Measurements from ENCODE around the gene PHLDB2. TPM values are rescaled to one million over a fixed set of nuclear protein-coding genes. Genes with fewer than 3 reads are reported as not detected.
"Not testable (repeated sequence)": the region's sequence is repeated elsewhere in the genome, so short reads cannot be mapped to it uniquely, and the experiment has no call there.

The PHLDB2 gene
- total RNA-seq, 1 experiment from 2014 or later, result 13.2 TPM

GRCh38 chr3:111813979-111814378, 45.1 kb upstream of the PHLDB2 start:
- peaks cover 13 to 22% of the 10 kb centered on the region in 2 experiments for H3K9me3 Mint-ChIP-seq
- no peak overlapping the region for H2BK20ac ChIP-seq (ENCODE audit: low read depth, low read length, poor library complexity, severe bottlenecking)
- no peak overlapping the region for H2BK5ac ChIP-seq (ENCODE audit: insufficient read length, low read length)
- H3T11ph ChIP-seq (ENCODE audit: low read length), result no peak overlapping the region
- no peak overlapping the region for H4K91ac ChIP-seq (ENCODE audit: insufficient read length, low read depth, low read length)
- H3K9ac ChIP-seq (ENCODE audit: extremely low read depth, insufficient read length, low read length), result no peak overlapping the region
- H3K56ac ChIP-seq (ENCODE audit: insufficient read length, low read depth, low read length), result no peak overlapping the region
- no peak for DNase-seq
- H4K20me1 ChIP-seq (ENCODE audit: control insufficient read depth, insufficient read depth, insufficient read length), result no peaks in the 10 kb centered on the region
- no peak overlapping the region for H3K27ac Mint-ChIP-seq
- H3K4me1 ChIP-seq (ENCODE audit: insufficient read depth, low read length), result no peaks in the 10 kb centered on the region
- no peak overlapping the region for H2BK120ac ChIP-seq (ENCODE audit: low read depth, low read length, poor library complexity, severe bottlenecking)
- H3K36me3 Mint-ChIP-seq (ENCODE audit: insufficient read depth in 1 of 3, low read depth in 3 of 3), result peaks cover 6 to 20% (median 9%) of the 10 kb centered on the region in 3 experiments
- no peak overlapping the region for H2AFZ ChIP-seq (ENCODE audit: low read length)
- no peaks in the 10 kb centered on the region for H3K23me2 ChIP-seq (ENCODE audit: insufficient read length, low read depth, low read length, poor library complexity, severe bottlenecking)
- WGBS (ENCODE audit: extremely low coverage, insufficient read length, low lambda C conversion rate), result no CpG with 5 or more reads among the region's 1 CpG
- no peaks in the 10 kb centered on the region for H3K9me3 ChIP-seq (ENCODE audit: control insufficient read depth, low read depth, low read length)
- H3K4ac ChIP-seq (ENCODE audit: low read depth, low read length), result no peak overlapping the region
- no peak overlapping the region for H3K4me3 Mint-ChIP-seq
- no peak overlapping the region for H3K23ac ChIP-seq (ENCODE audit: insufficient read length, low read depth, low read length)
- no peak overlapping the region for H3K18ac ChIP-seq (ENCODE audit: insufficient read length, low read depth, low read length)
- no peaks in the 10 kb centered on the region for H3K79me1 ChIP-seq (ENCODE audit: insufficient read depth, low read depth, low read length, poor library complexity, severe bottlenecking)
- H2BK15ac ChIP-seq (ENCODE audit: low read depth, low read length), result no peak overlapping the region
- no peak overlapping the region for H2BK12ac ChIP-seq (ENCODE audit: insufficient read length, low read depth, low read length)
- TF ChIP-seq CTCF (conservative IDR thresholded peaks at IDR 0.05), result no peak
- no peak overlapping the region for H3K4me2 ChIP-seq (ENCODE audit: insufficient read depth, insufficient read length, low read length)
- H3K27me3 Mint-ChIP-seq (ENCODE audit: low read depth), result no peaks in the 10 kb centered on the region
- no peaks in the 10 kb centered on the region for H3K27me3 ChIP-seq (ENCODE audit: insufficient read depth, low read length)
- H3K79me2 ChIP-seq (ENCODE audit: insufficient read depth, low read length), result no peaks in the 10 kb centered on the region
- H3K4me1 Mint-ChIP-seq, result no peaks in the 10 kb centered on the region
- no peak overlapping the region for H2AK5ac ChIP-seq (ENCODE audit: insufficient read length, low read length)
- H4K8ac ChIP-seq (replicated peaks; ENCODE audit: insufficient read length, low read depth, low read length), result no peak overlapping the region
- no peak overlapping the region for H3K27ac ChIP-seq (ENCODE audit: insufficient read length, low read depth, low read length)
- no peak overlapping the region for H4K5ac ChIP-seq (ENCODE audit: insufficient read length, low read depth, low read length)
- no peak overlapping the region for H3K14ac ChIP-seq (ENCODE audit: insufficient read depth, low read length)

- not testable (repeated sequence) for DNase-seq; H3K79me2 ChIP-seq (ENCODE audit: insufficient read depth, low read length); H3K14ac ChIP-seq (ENCODE audit: insufficient read depth, low read length); H3K56ac ChIP-seq (ENCODE audit: insufficient read length, low read depth, low read length); H4K91ac ChIP-seq (ENCODE audit: insufficient read length, low read depth, low read length); H3T11ph ChIP-seq (ENCODE audit: low read length); H3K4me1 Mint-ChIP-seq; H2BK5ac ChIP-seq (ENCODE audit: insufficient read length, low read length); H3K4ac ChIP-seq (ENCODE audit: low read depth, low read length); H3K9me3 ChIP-seq (ENCODE audit: control insufficient read depth, low read depth, low read length); H4K5ac ChIP-seq (ENCODE audit: insufficient read length, low read depth, low read length); H3K27ac Mint-ChIP-seq; H4K8ac ChIP-seq (replicated peaks; ENCODE audit: insufficient read length, low read depth, low read length); H3K9ac ChIP-seq (ENCODE audit: extremely low read depth, insufficient read length, low read length); H2AK5ac ChIP-seq (ENCODE audit: insufficient read length, low read length); H3K27me3 Mint-ChIP-seq (ENCODE audit: low read depth); H2BK15ac ChIP-seq (ENCODE audit: low read depth, low read length); H3K4me2 ChIP-seq (ENCODE audit: insufficient read depth, insufficient read length, low read length); H3K18ac ChIP-seq (ENCODE audit: insufficient read length, low read depth, low read length); H3K27me3 ChIP-seq (ENCODE audit: insufficient read depth, low read length); H3K27ac ChIP-seq (ENCODE audit: insufficient read length, low read depth, low read length); H3K23me2 ChIP-seq (ENCODE audit: insufficient read length, low read depth, low read length, poor library complexity, severe bottlenecking); H3K79me1 ChIP-seq (ENCODE audit: insufficient read depth, low read depth, low read length, poor library complexity, severe bottlenecking); H3K4me1 ChIP-seq (ENCODE audit: insufficient read depth, low read length); H2AFZ ChIP-seq (ENCODE audit: low read length); H2BK12ac ChIP-seq (ENCODE audit: insufficient read length, low read depth, low read length); H2BK120ac ChIP-seq (ENCODE audit: low read depth, low read length, poor library complexity, severe bottlenecking); H4K20me1 ChIP-seq (ENCODE audit: control insufficient read depth, insufficient read depth, insufficient read length); H3K23ac ChIP-seq (ENCODE audit: insufficient read length, low read depth, low read length); H2BK20ac ChIP-seq (ENCODE audit: low read depth, low read length, poor library complexity, severe bottlenecking); H3K4me3 Mint-ChIP-seq
- peaks cover 6 to 20% (median 12%) of the 10 kb centered on the region in 3 experiments for H3K36me3 Mint-ChIP-seq (ENCODE audit: insufficient read depth in 1 of 3, low read depth in 3 of 3)
- no CpG with 5 or more reads among the region's 1 CpG for WGBS (ENCODE audit: extremely low coverage, insufficient read length, low lambda C conversion rate)
- peaks cover 13 to 22% of the 10 kb centered on the region in 2 experiments for H3K9me3 Mint-ChIP-seq
These were observed 42.3 kb upstream of the PHLDB2 start for GRCh38 chr3:111816771-111817170.

Measured in H9 (cell line).